ENCODE data around the gene CLASRP. TPM values are rescaled to one million over a fixed set of nuclear protein-coding genes. Genes with fewer than 3 reads are reported as not detected.

Gene CLASRP
- total and polyA plus RNA-seq, 9 of the 15 experiments (the other 6 are each of a cell fraction or from before 2014, with no cell fraction given): 0.94 to 86.3 (median 44.0) TPM

GRCh38 chr19:45008552-45008951 lies 30.3 kb upstream of the CLASRP start:
- CTCF ChIA-PET (ENCODE audit: low intra/inter-chr PET ratio): no interaction called here
- H2AFZ ChIP-seq (ENCODE audit: low read depth, low read length): peak overlapping the region; percentile 34

More at GRCh38 chr19:45008552-45008951, 30.3 kb upstream of the CLASRP start:
- POLR2A ChIA-PET: no interaction called here
- H3K4me2 ChIP-seq (ENCODE audit: insufficient read depth, low read length): no peak overlapping the region
- no peaks in the 10 kb centered on the region for H3K9me3 ChIP-seq (replicated peaks; ENCODE audit: control insufficient read depth, insufficient read depth, low read depth, low read length)
- in situ Hi-C loops (cut with MboI): no loop called here
- H3K4me1 ChIP-seq (replicated peaks in 1 of 2; ENCODE audit: control insufficient read depth in 2 of 2, insufficient read depth in 2 of 2, low read length in 2 of 2): peaks cover 12 to 16% of the 10 kb centered on the region in 2 experiments
- TF ChIP-seq GTF2F1 (IDR thresholded peaks at IDR 0.05; ENCODE audit: low read depth, low read length) (no peak), FOSL1 (tag; conservative IDR thresholded peaks at IDR 0.05) (no peak), ZNF395 (CRISPR knock-in tag; IDR thresholded peaks at IDR 0.05) (no peak), THRAP3 (IDR thresholded peaks at IDR 0.05; ENCODE audit: borderline replicate concordance) (no peak), KDM1A (IDR thresholded peaks at IDR 0.05) (no peak), NR2C2 (CRISPR knock-in tag; IDR thresholded peaks at IDR 0.05) (no peak), NR2C2 (tag; IDR thresholded peaks at IDR 0.05) (no peak), ZNF41 (CRISPR knock-in tag; conservative IDR thresholded peaks at IDR 0.05) (no peak), IFI16 (CRISPR knock-in tag; IDR thresholded peaks at IDR 0.05) (no peak), HNRNPLL (IDR thresholded peaks at IDR 0.05; ENCODE audit: low read depth, low read length, poor library complexity, severe bottlenecking) (no peak), ATF2 (CRISPR knock-in tag; IDR thresholded peaks at IDR 0.05) (no peak)
- TF ChIP-seq, protein P1, sequence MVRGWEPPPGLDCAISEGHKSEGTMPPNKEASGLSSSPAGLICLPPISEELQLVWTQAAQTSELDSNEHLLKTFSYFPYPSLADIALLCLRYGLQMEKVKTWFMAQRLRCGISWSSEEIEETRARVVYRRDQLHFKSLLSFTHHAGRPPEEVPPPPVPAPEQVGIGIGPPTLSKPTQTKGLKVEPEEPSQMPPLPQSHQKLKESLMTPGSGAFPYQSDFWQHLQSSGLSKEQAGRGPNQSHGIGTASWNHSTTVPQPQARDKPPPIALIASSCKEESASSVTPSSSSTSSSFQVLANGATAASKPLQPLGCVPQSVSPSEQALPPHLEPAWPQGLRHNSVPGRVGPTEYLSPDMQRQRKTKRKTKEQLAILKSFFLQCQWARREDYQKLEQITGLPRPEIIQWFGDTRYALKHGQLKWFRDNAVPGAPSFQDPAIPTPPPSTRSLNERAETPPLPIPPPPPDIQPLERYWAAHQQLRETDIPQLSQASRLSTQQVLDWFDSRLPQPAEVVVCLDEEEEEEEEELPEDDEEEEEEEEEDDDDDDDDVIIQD (CRISPR knock-in tag; IDR thresholded peaks at IDR 0.05): no peak
- no peaks in the 10 kb centered on the region for H4K20me1 ChIP-seq (replicated peaks; ENCODE audit: control insufficient read depth, insufficient read depth, low read length)
- DNase-seq (ENCODE audit: extremely low read depth in 1 of 4, low spot score in 3 of 4) (peak in 1 of 4 experiments; percentile 16), FAIRE-seq (no peak), ATAC-seq (peak; percentile 35; the same call in 1 of the 3 replicates)
- BruUV-seq (replicated peaks): no TSS peak
- no peaks in the 10 kb centered on the region for H3K27me3 ChIP-seq (ENCODE audit: control insufficient read depth in 2 of 2, insufficient read depth in 2 of 2, low read length in 2 of 2)
- H3K9me1 ChIP-seq (ENCODE audit: control insufficient read depth, insufficient read depth, low read length): no peaks in the 10 kb centered on the region
- no peak overlapping the region for H3K4me3 ChIP-seq
- H3K79me2 ChIP-seq (ENCODE audit: control insufficient read depth, insufficient read depth, low read length): no peaks in the 10 kb centered on the region
- no peak overlapping the region for H3K27ac ChIP-seq (ENCODE audit: extremely low read depth, low read depth, low read length)
- H3K36me3 ChIP-seq (ENCODE audit: control insufficient read depth, insufficient read depth, low read length): no peaks in the 10 kb centered on the region
- 38% methylated on average over 10 of the region's 10 CpGs for WGBS (ENCODE audit: insufficient coverage, low coverage, missing lambda C conversion rate)
- H3K9ac ChIP-seq (ENCODE audit: insufficient read depth in 1 of 2, low read depth in 2 of 2, low read length in 2 of 2): no peak overlapping the region
- intact Hi-C loops (cut with micrococcal nuclease): no loop called here
